Left colon (tissue), 2 donors: ENCODE measurements around the gene ASB7. TPM values are rescaled to one million over a fixed set of nuclear protein-coding genes. Genes with fewer than 3 reads are reported as not detected.

Source experiments
- ATAC-seq: fragments of 200-7000 bp; cut with Tn5 transposase; one replicate; pipeline ENCODE4 v1.9.1; 2020; ENCODE audit warnings: mild to moderate bottlenecking, moderate library complexity
- DNase-seq, 2 donors: peaks; one replicate each; pipeline ENCODE4 v3.0.0-alpha.2; 2020
- intact Hi-C, 2 donors: fragments of 100-400 bp; cut with DNase I in 1 of 2; cut with micrococcal nuclease in 1 of 2; formaldehyde crosslinking; loops; one replicate each; pipeline versions ENCODE4 v1.11.2 to v1.14.0; 2022; cut with DNase I, micrococcal nuclease
- total RNA-seq, 2 donors: library from RNA; stranded (reverse); fragmentation: NEBNext Ultra II Directional; extraction: Animal tissue kit (Norgen Biotek cat#: 25700); gene quantifications; one replicate each; pipeline ENCODE4 v1.2.1, GENCODE V29; 2021
- donor health status: DM: no; HTN: no; CAD: no.
- donor health status: DM: yes; HTN: yes; CAD: no.

ASB7 gene
- total RNA-seq, 2 donors from 2014 or later, result 26.7 to 26.8 TPM

DNA sequence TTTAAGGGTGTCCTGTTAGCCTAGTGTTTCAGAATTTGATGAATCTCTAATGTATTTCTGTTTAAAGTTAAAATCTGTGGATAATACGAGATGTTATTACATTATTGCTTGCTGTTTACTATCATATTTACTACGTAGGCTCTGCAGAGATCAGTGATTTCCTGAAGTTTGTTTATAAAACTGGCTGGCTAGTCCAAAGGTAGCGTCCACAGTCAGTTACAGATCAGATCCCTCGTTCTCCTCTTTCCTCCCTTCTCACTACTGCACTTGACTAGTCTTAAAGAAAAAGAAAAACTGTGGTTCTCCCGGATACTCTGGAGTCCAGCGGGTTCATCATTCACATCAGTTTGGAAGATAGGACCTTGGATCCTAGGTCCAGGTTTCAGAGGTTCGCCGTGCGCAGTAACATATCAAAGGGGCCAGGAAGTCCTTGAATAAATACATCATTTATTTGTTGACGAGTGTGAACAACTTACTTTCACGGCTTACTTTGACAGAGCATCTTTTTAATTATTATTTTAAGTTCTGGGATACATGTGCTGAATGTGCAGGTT lies 35.9 kb downstream of the ASB7 start:
- no peak for DNase-seq
- intact Hi-C loops, result no loop called here
- peak; percentile 79 for ATAC-seq

DNA sequence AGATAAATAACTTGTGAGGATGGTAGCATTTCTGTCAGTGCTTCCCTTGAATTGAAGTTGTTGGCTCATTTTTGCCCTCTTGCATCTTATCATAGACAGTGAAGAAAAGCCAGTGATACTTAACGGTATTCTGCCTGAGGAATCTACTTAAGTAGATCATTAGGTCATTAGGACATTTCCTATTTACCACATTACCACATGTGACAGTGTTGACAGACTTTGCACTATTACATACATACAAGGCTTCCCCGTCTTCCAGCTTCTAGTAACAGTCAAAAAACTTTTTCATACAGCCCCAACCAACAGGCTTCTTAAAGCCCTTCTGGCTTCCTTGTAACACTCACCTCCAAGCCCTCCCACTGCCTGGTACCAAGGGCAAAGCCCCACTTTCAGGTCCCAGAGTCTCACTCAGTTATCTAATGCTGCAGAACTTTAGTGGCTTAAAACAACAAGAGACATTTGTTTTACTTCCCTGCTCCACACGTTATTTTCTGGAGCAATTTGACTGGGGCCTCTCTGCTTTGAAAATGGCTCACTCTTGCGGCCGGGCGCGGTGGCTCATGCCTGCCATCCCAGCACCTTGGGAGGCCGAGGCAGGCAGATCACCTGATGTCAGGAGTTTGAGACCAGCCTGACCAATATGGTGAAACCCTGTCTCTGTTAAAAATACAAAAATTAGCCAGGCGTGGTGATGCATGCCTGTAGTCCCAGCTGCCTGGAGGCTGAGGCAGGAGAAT lies 40.0 kb downstream of the ASB7 start:
- intact Hi-C loops, result no loop called here
- DNase-seq (no peak), ATAC-seq (no peak)

DNA sequence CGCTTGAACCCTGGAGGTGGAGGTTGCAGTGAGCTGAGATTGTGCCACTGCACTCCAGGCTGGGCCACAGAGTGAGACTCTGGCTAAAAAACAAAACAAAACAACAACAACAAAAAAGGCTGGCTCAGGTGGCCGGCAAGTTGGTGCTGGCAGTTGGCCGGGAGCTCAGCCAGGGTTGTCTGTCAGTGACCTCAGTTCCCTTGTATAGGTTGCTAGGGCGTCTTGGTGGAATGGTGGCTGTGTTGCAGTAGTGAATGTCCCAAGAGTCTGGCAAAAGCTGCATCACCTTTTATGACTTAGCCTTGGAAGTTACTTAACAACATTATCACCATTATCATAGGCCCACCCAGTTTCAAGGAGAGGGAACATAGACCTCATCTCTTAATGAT lies 40.6 kb downstream of the ASB7 start:
- ATAC-seq (peak; percentile 20), DNase-seq (no peak)
- intact Hi-C loops, result no loop called here

GRCh38 chr15:100645671-100646070 lies 43.3 kb downstream of the ASB7 start:
- DNase-seq (no peak), ATAC-seq (no peak)

GRCh38 chr15:100648951-100649350 lies 46.6 kb downstream of the ASB7 start:
- no peak for ATAC-seq
- no peak for DNase-seq
- intact Hi-C loops, result no loop called here

More at GRCh38 chr15:100645671-100646070, 43.3 kb downstream of the ASB7 start:
- intact Hi-C loops, result no loop called here

- intact Hi-C loops, result no loop called here
- DNase-seq (no peak), ATAC-seq (no peak)
Observed at GRCh38 chr15:100650685-100651084, 48.3 kb downstream of the ASB7 start.

DNA sequence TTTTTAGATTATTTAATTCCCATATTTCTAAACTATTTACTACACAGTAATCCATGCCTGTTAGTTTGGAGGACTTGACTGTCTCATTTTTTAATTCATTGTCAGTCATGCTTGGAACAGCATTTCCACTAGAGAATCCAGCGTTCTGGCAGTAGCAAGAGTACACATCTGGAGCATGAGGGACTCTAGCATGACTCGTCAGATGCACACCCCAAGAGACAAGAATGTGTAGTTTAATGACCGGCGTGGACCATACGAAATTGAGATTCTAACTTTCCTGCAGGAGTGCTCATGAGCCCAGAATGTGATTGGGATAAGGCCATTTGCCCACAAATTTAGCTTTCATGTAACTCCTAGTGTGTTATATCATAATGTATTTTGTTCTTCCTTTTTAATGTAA lies 48.9 kb downstream of the ASB7 start:
- DNase-seq (no peak), ATAC-seq (no peak)
- intact Hi-C loops, result no loop called here

GRCh38 chr15:100652116-100652515 lies 49.7 kb downstream of the ASB7 start:
- intact Hi-C loops, result no loop called here
- DNase-seq (no peak), ATAC-seq (no peak)

- no peak for DNase-seq
Observed at GRCh38 chr15:100653608-100654007, 51.2 kb downstream of the ASB7 start.

GRCh38 chr15:100658895-100659294 lies 56.5 kb downstream of the ASB7 start:
- ATAC-seq, result no peak
- DNase-seq, result no peak
- intact Hi-C loops, result no loop called here

More at GRCh38 chr15:100653608-100654007, 51.2 kb downstream of the ASB7 start:
- no peak for ATAC-seq
- intact Hi-C loops, result no loop called here

DNA sequence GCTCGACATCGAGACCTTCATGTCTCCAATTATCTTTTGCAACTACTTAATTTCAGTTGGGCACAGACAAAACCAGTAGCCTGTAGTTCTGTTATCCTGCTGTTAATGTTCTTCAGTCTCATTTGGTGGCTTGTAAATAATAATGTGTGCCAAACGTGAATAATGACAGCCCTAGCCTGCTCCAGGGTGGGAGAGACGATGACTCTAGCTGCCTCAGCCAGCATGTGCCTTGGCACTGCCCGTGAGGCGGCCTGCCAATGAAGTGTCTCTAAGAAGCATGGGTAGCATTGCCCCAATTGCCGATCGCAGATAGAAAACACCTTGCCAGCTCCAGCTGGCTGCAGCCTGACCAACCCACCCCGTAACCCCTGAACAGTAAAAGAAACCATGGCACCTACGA lies 58.8 kb downstream of the ASB7 start:
- no peak for DNase-seq
- intact Hi-C loops, result no loop called here
- no peak for ATAC-seq

- intact Hi-C loops, result no loop called here
- ATAC-seq, result no peak
Observed at GRCh38 chr15:100663086-100663914, 60.9 kb downstream of the ASB7 start.

DNA sequence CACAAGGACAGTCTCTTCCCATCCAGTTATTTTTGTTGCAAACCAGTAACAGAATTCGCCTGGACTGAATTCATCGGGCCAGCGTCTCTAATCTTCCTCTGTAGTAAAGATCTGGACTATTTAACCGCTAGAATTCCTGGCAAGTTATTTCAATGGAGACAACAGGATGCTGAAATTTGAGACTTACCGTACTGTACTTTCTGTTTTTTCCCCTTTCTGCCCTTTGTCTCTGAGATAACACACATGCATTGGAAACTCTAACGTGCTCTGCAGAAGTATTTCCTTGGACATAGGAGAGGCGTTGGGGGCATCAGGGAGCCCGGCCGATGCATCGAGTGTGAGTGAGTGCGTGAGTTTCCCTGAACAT lies 61.5 kb downstream of the ASB7 start:
- DNase-seq (no peak), ATAC-seq (no peak)
- intact Hi-C loops, result no loop called here

More at GRCh38 chr15:100663086-100663914, 60.9 kb downstream of the ASB7 start:
- no peak for DNase-seq

DNA sequence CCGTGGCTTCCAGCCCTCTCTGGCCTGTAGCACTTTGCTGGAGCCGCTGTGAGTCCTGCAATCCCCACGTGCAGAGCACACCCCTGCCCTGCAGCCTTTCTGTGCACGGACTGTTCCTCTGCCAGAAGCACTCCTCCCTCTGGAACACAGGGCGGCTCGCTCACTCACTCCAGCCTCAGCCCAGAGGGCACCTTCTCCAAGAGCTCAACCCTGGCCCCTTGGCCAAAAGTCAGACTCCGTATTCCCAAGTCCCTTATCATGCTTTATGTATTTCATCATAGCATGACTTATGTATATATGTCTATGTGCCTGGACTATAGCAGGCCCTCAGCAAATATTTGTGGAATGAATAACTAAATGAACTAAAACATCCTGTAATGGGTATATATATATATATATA lies 63.2 kb downstream of the ASB7 start:
- ATAC-seq (no peak), DNase-seq (no peak)
- intact Hi-C loops, result no loop called here

DNA sequence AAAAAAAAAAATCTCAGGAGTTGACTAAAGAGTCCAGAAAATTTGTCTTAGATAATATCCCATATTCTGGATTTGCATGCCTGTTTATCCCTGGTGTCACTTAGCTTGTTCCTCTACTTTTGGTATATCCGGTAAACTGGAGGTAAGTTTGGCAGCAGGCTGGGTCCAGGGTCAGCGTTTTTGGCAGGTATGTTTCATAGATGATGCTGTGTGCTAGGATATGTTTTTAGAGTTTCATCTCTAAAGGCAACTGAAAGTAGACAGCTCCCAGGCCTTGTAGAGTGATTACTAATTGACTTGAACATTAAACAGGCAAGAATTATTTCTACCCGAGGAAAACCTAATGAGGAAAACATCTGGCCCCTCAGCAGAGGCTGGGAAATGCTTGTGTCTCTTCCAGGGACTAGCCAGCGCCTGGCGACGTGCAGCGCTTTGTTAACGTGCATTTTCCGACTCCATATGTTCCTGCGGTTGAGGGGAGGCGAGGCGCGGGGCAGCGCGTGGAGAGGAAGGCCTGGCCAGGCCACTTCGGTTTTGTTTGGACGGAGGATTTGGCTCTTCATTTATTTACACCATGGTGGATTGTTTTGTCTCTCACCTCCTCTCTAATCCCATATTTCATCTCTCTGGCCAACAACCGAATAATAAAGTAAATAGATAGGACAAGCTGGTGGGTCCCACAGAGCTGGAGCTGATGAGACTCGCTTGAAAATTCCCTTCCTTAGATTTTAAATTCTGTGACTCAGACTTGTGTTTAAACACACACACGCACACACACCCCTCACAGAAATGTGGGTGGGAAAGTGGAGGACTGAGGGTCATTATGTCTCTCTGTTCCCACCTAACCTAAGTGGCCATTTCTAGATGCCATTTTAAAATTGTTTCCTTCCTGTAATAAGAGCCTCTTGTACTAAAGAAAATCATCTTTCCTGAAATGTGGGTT lies 65.3 kb downstream of the ASB7 start:
- no peak for ATAC-seq

GRCh38 chr15:100668348-100668745 lies 66.0 kb downstream of the ASB7 start:
- DNase-seq (no peak), ATAC-seq (no peak)
- intact Hi-C loops, result no loop called here

More for the DNA sequence above, 65.3 kb downstream of the ASB7 start:
- DNase-seq, result peak in 1 of 2 donors; percentile 28
- intact Hi-C loops, result no loop called here

DNA sequence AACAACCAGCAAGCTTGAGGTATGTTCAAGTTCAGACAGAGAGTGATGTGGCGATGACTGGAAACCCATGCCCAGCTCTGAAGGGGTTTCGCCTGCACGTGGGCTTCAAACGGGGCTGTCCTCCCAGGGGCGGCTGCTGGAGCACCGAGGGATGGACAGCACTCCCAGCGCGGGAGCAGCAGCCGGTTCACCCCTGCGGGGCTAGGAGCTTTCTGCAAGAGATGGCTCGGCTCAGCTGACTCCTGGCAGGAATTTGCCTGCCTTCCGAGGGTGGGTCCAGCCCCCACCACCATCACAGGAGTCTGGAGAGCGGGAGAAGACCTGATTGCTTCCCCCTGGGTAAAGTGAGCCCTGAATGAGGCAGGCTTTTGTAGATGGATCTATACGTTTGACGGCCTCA lies 66.9 kb downstream of the ASB7 start:
- DNase-seq, result no peak

GRCh38 chr15:100670505-100671021 lies 68.2 kb downstream of the ASB7 start:
- ATAC-seq (no peak), DNase-seq (no peak)
- intact Hi-C loops, result loop anchor here in 1 of 2 donors (5.0 kb wide), 1 partner anchor 202 kb away; no protein-coding TSS in a partner anchor

More for the DNA sequence above, 66.9 kb downstream of the ASB7 start:
- no peak for ATAC-seq
- intact Hi-C loops, result no loop called here
